Loucy (cell line): ENCODE measurements around the gene PDE9A.

Source experiments
- H2AFZ ChIP-seq: fragments of 200-600 bp; sonication (generic); 2 replicates; pipeline ENCODE4 v1.6.0; 2016; ENCODE audit warnings: antibody characterized with exemption, mild to moderate bottlenecking, low read length, moderate library complexity
- H3F3A ChIP-seq: fragments of 200-600 bp; 2 replicates; pipeline ENCODE4 v1.6.0; 2016; ENCODE audit warnings: antibody characterized with exemption, low read depth, mild to moderate bottlenecking
- H3K27me3 ChIP-seq: fragments of 200-600 bp; sonication (generic); 2 replicates; pipeline ENCODE4 v1.6.1; 2014; ENCODE audit warnings: low read length, mild to moderate bottlenecking; ENCODE audit not compliant: insufficient read depth, poor library complexity, severe bottlenecking
- H3K36me3 ChIP-seq: fragments of 200-600 bp; sonication (generic); 2 replicates; pipeline ENCODE4 v1.6.1; 2016; ENCODE audit warnings: low read length; ENCODE audit not compliant: insufficient read depth
- H3K4me1 ChIP-seq: fragments of 200-600 bp; sonication (generic); 2 replicates; pipeline ENCODE4 v1.5.1; 2014; ENCODE audit warnings: low read length, mild to moderate bottlenecking; ENCODE audit not compliant: insufficient read depth, poor library complexity, severe bottlenecking
- H3K4me2 ChIP-seq: fragments of 200-600 bp; sonication (generic); 2 replicates; pipeline ENCODE4 v1.6.0; 2014; ENCODE audit warnings: antibody characterized with exemption, low read length, low read depth, mild to moderate bottlenecking; ENCODE audit not compliant: poor library complexity, severe bottlenecking
- H3K4me3 ChIP-seq: fragments of 200-600 bp; sonication (generic); 2 replicates; pipeline ENCODE4 v1.5.1; 2014; ENCODE audit warnings: low read length, mild to moderate bottlenecking, mixed read lengths; ENCODE audit not compliant: poor library complexity, severe bottlenecking
- H3K79me2 ChIP-seq: fragments of 200-600 bp; sonication (generic); 2 replicates; pipeline ENCODE4 v1.6.1; 2014; ENCODE audit warnings: low read length; ENCODE audit not compliant: insufficient read depth
- H3K9ac ChIP-seq: fragments of 200-600 bp; sonication (generic); 2 replicates; pipeline ENCODE4 v1.6.0; 2014; ENCODE audit warnings: mild to moderate bottlenecking, low read depth, low read length, moderate library complexity; ENCODE audit not compliant: poor library complexity, severe bottlenecking
- H3K9me2 ChIP-seq: fragments of 200-600 bp; sonication (generic); replicated peaks from 2 replicates; pipeline ENCODE4 v1.6.1; 2016; ENCODE audit warnings: low read depth, low read length, mixed read lengths
- H3K9me3 ChIP-seq: fragments of 200-600 bp; sonication (generic); 2 replicates; pipeline ENCODE4 v1.6.1; 2014; ENCODE audit warnings: mild to moderate bottlenecking, antibody characterized with exemption, low read length, low read depth; ENCODE audit not compliant: insufficient read depth
- H4K20me1 ChIP-seq: fragments of 200-600 bp; sonication (generic); 2 replicates; pipeline ENCODE4 v1.6.0; 2014; ENCODE audit warnings: antibody characterized with exemption, low read length, mild to moderate bottlenecking; ENCODE audit not compliant: insufficient read depth, poor library complexity, severe bottlenecking
- EZH2phosphoT487 ChIP-seq: fragments of 200-600 bp; IDR thresholded peaks from 2 replicates; pipeline ENCODE4 v1.6.1; 2018; ENCODE audit warnings: antibody characterized with exemption, mild to moderate bottlenecking, moderate library complexity, borderline replicate concordance
- TF ChIP-seq, protein P1 (sequence below): fragments of 200-600 bp; sonication (generic); conservative IDR thresholded peaks from 2 replicates; pipeline ENCODE4 v1.5.1; 2014; ENCODE audit warnings: mild to moderate bottlenecking, antibody characterized with exemption, low read length

Gene PDE9A

DNA sequence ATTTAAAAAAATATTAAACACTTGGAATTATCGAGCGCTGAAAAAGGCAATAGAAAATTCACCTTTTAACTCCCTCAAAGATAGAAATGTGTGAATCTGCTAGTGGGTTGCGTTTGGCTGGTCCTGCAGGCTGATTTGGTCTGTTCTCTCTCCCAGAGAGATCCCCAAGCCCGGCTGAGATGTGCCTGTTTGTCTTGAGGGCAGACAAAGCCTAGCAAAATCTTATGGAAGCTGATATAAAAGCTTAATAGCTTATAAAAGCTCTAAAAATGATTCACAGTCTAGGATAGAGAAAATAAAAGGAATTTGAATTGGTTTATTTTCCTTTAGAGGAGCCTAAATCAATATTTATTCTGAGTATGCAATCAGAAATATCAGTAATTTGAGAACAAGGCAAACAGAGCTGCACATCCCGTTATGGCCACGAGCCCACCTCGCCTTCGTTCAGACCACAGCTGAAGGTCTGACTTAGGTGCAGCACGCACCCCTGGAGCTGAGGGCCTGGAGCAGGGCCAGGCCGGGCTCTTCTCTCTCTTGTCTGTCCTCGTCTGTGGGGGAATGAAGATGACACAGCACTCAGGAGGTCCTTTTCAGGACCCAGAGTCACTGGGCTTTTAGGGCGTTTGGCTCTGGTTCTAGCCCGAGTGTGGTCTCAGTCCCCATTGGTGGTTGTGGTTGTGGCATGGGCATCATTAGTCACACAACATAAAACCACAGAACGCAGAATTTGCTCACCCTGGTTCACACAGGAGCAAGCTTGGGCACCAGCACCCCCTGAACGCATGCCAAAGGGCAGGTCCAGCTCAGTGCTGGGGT, 18.6 kb downstream of the PDE9A start:
- H3K9me3 ChIP-seq: no peaks in the 10 kb centered on the region
- TF ChIP-seq, protein P1, sequence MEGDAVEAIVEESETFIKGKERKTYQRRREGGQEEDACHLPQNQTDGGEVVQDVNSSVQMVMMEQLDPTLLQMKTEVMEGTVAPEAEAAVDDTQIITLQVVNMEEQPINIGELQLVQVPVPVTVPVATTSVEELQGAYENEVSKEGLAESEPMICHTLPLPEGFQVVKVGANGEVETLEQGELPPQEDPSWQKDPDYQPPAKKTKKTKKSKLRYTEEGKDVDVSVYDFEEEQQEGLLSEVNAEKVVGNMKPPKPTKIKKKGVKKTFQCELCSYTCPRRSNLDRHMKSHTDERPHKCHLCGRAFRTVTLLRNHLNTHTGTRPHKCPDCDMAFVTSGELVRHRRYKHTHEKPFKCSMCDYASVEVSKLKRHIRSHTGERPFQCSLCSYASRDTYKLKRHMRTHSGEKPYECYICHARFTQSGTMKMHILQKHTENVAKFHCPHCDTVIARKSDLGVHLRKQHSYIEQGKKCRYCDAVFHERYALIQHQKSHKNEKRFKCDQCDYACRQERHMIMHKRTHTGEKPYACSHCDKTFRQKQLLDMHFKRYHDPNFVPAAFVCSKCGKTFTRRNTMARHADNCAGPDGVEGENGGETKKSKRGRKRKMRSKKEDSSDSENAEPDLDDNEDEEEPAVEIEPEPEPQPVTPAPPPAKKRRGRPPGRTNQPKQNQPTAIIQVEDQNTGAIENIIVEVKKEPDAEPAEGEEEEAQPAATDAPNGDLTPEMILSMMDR: no peak
- no peak for TF ChIP-seq EZH2phosphoT487
- H3K4me1 ChIP-seq: peaks cover 29% of the 10 kb centered on the region
- no peaks in the 10 kb centered on the region for H3K79me2 ChIP-seq
- no peak overlapping the region for H3K4me2 ChIP-seq
- no peaks in the 10 kb centered on the region for H4K20me1 ChIP-seq
- H3K9ac ChIP-seq: no peak overlapping the region
- H3K9me2 ChIP-seq: no peaks in the 10 kb centered on the region
- H3K27me3 ChIP-seq: no peaks in the 10 kb centered on the region
- H3K4me3 ChIP-seq: no peak overlapping the region
- H3F3A ChIP-seq: no peaks in the 10 kb centered on the region
- no peaks in the 10 kb centered on the region for H3K36me3 ChIP-seq
- H2AFZ ChIP-seq: no peak overlapping the region

DNA sequence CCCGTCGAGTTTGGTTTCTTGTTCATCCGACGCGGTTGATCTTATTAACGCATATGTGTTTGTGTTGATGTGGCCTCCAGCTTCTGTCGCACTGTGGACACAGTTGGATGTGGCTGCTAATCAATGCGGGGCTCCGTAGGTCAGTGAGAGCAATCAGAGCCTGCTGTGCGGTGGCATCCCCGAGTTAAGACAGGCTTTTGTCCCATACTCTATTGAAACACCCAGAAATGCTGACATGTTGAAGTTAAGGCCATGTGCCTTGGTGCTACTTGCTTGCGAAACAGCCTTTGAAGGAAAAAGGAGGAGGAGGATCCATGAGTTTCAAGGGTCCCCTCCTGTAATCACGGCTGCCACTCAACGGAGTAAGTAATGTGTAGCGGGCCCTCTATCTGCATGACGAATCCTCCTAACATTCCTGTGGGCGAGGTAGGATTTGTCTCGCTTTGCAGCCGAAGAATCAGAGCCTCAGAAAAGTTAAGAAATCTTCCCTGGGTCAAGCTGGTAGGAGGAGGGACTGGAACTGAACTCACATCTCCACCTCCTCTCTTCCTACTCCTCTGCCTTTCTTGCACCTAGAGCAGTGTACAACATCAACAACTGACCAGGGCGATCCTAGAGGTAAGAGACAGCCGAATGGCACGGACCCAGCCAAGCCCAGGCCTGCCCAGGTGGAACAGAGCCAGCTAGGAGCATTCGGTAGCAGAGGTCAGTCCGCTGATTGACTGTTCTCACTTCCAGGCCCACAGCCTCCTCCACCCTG, 19.5 kb downstream of the PDE9A start:
- Histone ChIP-seq H3K36me3 (no peaks in the 10 kb centered on the region), H3K27me3 (no peaks in the 10 kb centered on the region), H3K4me1 (peaks cover 34% of the 10 kb centered on the region), H3F3A (no peaks in the 10 kb centered on the region), H3K4me3 (no peak overlapping the region), H3K9me3 (no peaks in the 10 kb centered on the region), H4K20me1 (no peaks in the 10 kb centered on the region), H3K4me2 (no peak overlapping the region), H3K9ac (no peak overlapping the region), H2AFZ (no peak overlapping the region), H3K79me2 (no peaks in the 10 kb centered on the region), H3K9me2 (no peaks in the 10 kb centered on the region)
- TF ChIP-seq, protein P1: no peak
- no peak for TF ChIP-seq EZH2phosphoT487

DNA sequence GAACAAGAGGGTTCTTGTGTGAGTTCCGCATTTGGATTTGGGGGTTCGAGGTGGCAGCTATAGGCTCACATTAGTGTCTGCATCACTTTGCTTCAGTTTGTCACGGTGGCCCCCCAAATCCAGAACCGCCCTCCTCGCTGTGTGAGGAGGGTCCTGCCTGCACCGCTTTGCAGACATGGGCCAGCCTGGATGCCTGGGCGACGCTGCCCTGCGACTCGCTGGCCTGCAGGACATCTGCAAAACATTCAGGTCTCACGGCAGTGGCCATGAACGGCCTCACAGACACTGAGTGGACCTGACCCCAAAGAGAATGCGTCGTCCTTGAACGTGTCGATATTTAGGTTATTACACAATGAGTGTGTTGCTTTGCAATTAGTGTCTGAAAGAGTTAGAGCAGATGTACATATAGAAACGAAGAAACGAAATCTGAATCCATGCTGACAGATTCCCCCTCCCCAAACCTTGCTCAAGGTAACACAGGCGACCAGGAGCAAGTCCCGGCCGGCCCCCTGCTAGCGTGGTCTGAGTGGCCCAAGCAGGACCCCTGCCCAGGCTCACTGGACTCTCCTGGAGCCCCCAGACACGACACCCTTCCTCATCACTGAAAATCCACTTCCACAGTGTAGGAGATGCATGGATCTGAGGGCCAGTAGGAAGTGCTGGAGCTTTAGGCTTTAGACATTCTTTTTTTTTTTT, 20.4 kb downstream of the PDE9A start:
- no peaks in the 10 kb centered on the region for H4K20me1 ChIP-seq
- H3K4me3 ChIP-seq: no peak overlapping the region
- no peaks in the 10 kb centered on the region for H3K9me2 ChIP-seq
- no peaks in the 10 kb centered on the region for H3K9me3 ChIP-seq
- no peaks in the 10 kb centered on the region for H3K27me3 ChIP-seq
- no peak overlapping the region for H3K4me2 ChIP-seq
- no peaks in the 10 kb centered on the region for H3K79me2 ChIP-seq
- H3K9ac ChIP-seq: no peak overlapping the region
- TF ChIP-seq EZH2phosphoT487: no peak
- TF ChIP-seq, protein P1: no peak
- no peak overlapping the region for H2AFZ ChIP-seq
- H3K4me1 ChIP-seq: peaks cover 30% of the 10 kb centered on the region
- no peaks in the 10 kb centered on the region for H3F3A ChIP-seq
- H3K36me3 ChIP-seq: no peaks in the 10 kb centered on the region
